Measurements from ENCODE around the gene RCSD1.

GRCh38 chr1:167750641-167751040 is 120.6 kb downstream of the RCSD1 start:
- TF ChIP-seq POLR2A (IDR thresholded peaks at IDR 0.05) (no peak), CTCF (IDR thresholded peaks at IDR 0.05) (no peak)
